ENCODE measurements around the gene RIMKLB. TPM values are rescaled to one million over a fixed set of nuclear protein-coding genes. Genes with fewer than 3 reads are reported as not detected.

The RIMKLB gene
- polyA plus RNA-seq, 1 of the 3 experiments (the other 2 are of a cell fraction), result 24.5 TPM

DNA sequence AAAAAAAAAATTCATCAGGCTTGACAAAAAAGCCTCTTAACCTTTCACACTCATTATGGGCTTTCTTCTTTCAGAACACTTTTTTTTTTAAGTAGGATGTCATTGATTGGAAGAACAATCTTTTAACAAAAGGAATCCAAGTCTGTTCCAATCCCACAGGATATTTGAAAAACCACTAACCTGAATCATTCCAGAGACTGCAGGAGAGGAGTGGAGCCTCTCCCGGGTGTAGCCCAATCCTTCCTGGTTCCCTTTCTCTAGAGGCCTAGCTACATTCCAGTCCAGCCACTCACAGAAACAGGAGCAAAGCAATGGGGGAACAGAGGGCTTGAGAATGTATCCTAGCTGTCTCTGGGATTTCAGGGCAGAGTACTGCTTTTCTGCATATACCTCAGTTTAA is 39.4 kb upstream of the RIMKLB start:
- H3K4me3 ChIP-seq (ENCODE audit: low read depth in 2 of 2, low read length in 1 of 2), result no peak overlapping the region
- no peaks in the 10 kb centered on the region for H3K9me3 ChIP-seq
- CTCF ChIA-PET, result interaction anchor here (0.6 to 2.7 kb wide), 9 partner anchors 9 to 852 kb away, joined by 3 to 22 read pairs (median 5); no protein-coding TSS in a partner anchor
- WGBS (ENCODE audit: low lambda C conversion rate), result 5% methylated on average over 1 of the region's 1 CpG
- no peaks in the 10 kb centered on the region for H3K4me1 ChIP-seq (ENCODE audit: control insufficient read depth in 1 of 2, insufficient read depth in 2 of 2, low read depth in 1 of 2, low read length in 1 of 2)
- H2AFZ ChIP-seq (ENCODE audit: low read depth), result peak overlapping the region; percentile 48; the same call in 1 of the 2 replicates
- H3K36me3 ChIP-seq (replicated peaks in 1 of 2; ENCODE audit: control insufficient read depth in 1 of 2, insufficient read depth in 2 of 2, low read length in 1 of 2), result no peaks in the 10 kb centered on the region
- no peak for DNase-seq
- H3K9ac ChIP-seq, result no peak overlapping the region
- H4K20me1 ChIP-seq (ENCODE audit: insufficient read depth), result no peaks in the 10 kb centered on the region
- no peaks in the 10 kb centered on the region; the same call in 1 of the 2 replicates for H3K27me3 ChIP-seq (ENCODE audit: insufficient read depth)
- H3K27ac ChIP-seq (ENCODE audit: low read depth in 2 of 2, low read length in 1 of 2), result no peak overlapping the region
- H3K79me2 ChIP-seq (ENCODE audit: insufficient read depth), result no peaks in the 10 kb centered on the region
- H3K9me2 ChIP-seq, result no peaks in the 10 kb centered on the region
- TF ChIP-seq RFX5 (IDR thresholded peaks at IDR 0.05; ENCODE audit: low read length), result no peak
- TF ChIP-seq RXRA (IDR thresholded peaks at IDR 0.05; ENCODE audit: borderline replicate concordance, low read depth), result no peak
- 0 out of 2 replicates have a peak, but pooled peaks have one; percentile 11 for TF ChIP-seq ELF1 (IDR thresholded peaks at IDR 0.05)
- no peaks in the 10 kb centered on the region for H3F3A ChIP-seq (replicated peaks; ENCODE audit: insufficient read depth)
- POLR2A ChIA-PET, result no interaction called here
- no peak overlapping the region for H3K4me2 ChIP-seq

DNA sequence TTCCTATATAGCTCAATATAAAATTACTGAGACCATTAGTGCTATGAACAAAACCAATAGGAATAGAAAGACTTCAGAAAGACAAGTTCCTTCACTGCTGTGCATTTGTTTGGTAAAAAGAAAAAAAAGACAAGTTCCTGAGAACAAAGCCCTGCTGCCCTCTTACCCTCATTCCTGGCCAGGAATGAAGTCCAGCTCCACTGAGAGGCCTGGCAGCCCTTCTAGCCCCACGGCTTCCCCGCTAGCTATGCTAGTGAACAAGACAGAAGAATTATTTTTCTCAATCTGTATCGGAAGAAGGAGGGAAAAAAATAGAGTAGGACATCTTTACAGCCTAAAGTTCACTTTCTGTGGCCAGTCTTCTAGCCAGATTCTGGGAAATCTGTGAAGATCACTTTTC is 36.8 kb upstream of the RIMKLB start:
- no peaks in the 10 kb centered on the region for H3K4me1 ChIP-seq (ENCODE audit: control insufficient read depth in 1 of 2, insufficient read depth in 2 of 2, low read depth in 1 of 2, low read length in 1 of 2)
- no peak overlapping the region for H2AFZ ChIP-seq (ENCODE audit: low read depth)
- ChIA-PET CTCF (interaction anchor here (1.2 to 2.0 kb wide), 7 partner anchors 13 to 388 kb away, joined by 3 to 10 read pairs (median 5); no protein-coding TSS in a partner anchor), POLR2A (no interaction called here)
- no peaks in the 10 kb centered on the region for H3K79me2 ChIP-seq (ENCODE audit: insufficient read depth)
- H3K9me2 ChIP-seq, result no peaks in the 10 kb centered on the region
- no peak overlapping the region for H3K4me3 ChIP-seq (ENCODE audit: low read depth in 2 of 2, low read length in 1 of 2)
- H3K27ac ChIP-seq (ENCODE audit: low read depth in 2 of 2, low read length in 1 of 2), result no peak overlapping the region
- H3F3A ChIP-seq (replicated peaks; ENCODE audit: insufficient read depth), result no peaks in the 10 kb centered on the region
- no peak overlapping the region for H3K4me2 ChIP-seq
- H3K9ac ChIP-seq, result no peak overlapping the region
- H3K36me3 ChIP-seq (replicated peaks in 1 of 2; ENCODE audit: control insufficient read depth in 1 of 2, insufficient read depth in 2 of 2, low read length in 1 of 2), result no peaks in the 10 kb centered on the region
- H3K27me3 ChIP-seq (ENCODE audit: insufficient read depth), result no peaks in the 10 kb centered on the region; the same call in 1 of the 2 replicates
- 54% methylated on average over 3 of the region's 3 CpGs for WGBS (ENCODE audit: low lambda C conversion rate)
- no peak for TF ChIP-seq GATA2 (CRISPR knock-in tag; IDR thresholded peaks at IDR 0.05)
- no peak for TF ChIP-seq RCOR1 (IDR thresholded peaks at IDR 0.05; ENCODE audit: low read length)
- no peak for DNase-seq
- H4K20me1 ChIP-seq (ENCODE audit: insufficient read depth), result no peaks in the 10 kb centered on the region
- no peaks in the 10 kb centered on the region for H3K9me3 ChIP-seq

DNA sequence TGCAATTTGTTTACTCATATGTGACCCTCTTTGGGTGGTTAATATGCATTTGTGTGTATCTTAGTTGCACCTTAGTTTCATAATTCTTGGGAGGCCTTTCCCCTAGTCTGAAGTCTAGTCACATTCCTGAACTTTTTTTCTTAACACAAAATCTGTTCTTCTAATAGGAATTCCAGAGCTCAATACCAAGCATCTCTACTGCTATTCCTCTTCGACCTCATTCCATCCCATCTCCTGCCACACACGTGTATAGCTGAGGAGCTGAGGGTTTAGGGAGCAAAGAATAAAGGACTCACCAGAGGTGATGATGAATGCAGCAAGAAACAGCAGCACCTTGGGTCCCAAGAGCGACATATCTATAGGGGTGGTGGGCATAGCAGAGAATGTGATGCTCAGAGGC is 36.0 kb upstream of the RIMKLB start:
- Histone ChIP-seq H3K27ac (ENCODE audit: low read depth in 2 of 2, low read length in 1 of 2) (no peak overlapping the region), H3K9me2 (no peaks in the 10 kb centered on the region), H2AFZ (ENCODE audit: low read depth) (no peak overlapping the region), H3K9ac (no peak overlapping the region), H4K20me1 (ENCODE audit: insufficient read depth) (no peaks in the 10 kb centered on the region), H3F3A (replicated peaks; ENCODE audit: insufficient read depth) (no peaks in the 10 kb centered on the region), H3K4me2 (no peak overlapping the region), H3K79me2 (ENCODE audit: insufficient read depth) (no peaks in the 10 kb centered on the region), H3K9me3 (no peaks in the 10 kb centered on the region), H3K36me3 (replicated peaks in 1 of 2; ENCODE audit: control insufficient read depth in 1 of 2, insufficient read depth in 2 of 2, low read length in 1 of 2) (no peaks in the 10 kb centered on the region), H3K4me3 (ENCODE audit: low read depth in 2 of 2, low read length in 1 of 2) (no peak overlapping the region), H3K4me1 (ENCODE audit: control insufficient read depth in 1 of 2, insufficient read depth in 2 of 2, low read depth in 1 of 2, low read length in 1 of 2) (no peaks in the 10 kb centered on the region), H3K27me3 (ENCODE audit: insufficient read depth) (no peaks in the 10 kb centered on the region; the same call in 1 of the 2 replicates)
- POLR2A ChIA-PET, result no interaction called here
- TF ChIP-seq, protein P1, sequence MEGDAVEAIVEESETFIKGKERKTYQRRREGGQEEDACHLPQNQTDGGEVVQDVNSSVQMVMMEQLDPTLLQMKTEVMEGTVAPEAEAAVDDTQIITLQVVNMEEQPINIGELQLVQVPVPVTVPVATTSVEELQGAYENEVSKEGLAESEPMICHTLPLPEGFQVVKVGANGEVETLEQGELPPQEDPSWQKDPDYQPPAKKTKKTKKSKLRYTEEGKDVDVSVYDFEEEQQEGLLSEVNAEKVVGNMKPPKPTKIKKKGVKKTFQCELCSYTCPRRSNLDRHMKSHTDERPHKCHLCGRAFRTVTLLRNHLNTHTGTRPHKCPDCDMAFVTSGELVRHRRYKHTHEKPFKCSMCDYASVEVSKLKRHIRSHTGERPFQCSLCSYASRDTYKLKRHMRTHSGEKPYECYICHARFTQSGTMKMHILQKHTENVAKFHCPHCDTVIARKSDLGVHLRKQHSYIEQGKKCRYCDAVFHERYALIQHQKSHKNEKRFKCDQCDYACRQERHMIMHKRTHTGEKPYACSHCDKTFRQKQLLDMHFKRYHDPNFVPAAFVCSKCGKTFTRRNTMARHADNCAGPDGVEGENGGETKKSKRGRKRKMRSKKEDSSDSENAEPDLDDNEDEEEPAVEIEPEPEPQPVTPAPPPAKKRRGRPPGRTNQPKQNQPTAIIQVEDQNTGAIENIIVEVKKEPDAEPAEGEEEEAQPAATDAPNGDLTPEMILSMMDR (IDR thresholded peaks at IDR 0.05), result no peak
- no peak for TF ChIP-seq RCOR1 (IDR thresholded peaks at IDR 0.05; ENCODE audit: low read length)
- no peak for TF ChIP-seq FOXM1 (IDR thresholded peaks at IDR 0.05; ENCODE audit: low read depth)
- TF ChIP-seq, protein P2, sequence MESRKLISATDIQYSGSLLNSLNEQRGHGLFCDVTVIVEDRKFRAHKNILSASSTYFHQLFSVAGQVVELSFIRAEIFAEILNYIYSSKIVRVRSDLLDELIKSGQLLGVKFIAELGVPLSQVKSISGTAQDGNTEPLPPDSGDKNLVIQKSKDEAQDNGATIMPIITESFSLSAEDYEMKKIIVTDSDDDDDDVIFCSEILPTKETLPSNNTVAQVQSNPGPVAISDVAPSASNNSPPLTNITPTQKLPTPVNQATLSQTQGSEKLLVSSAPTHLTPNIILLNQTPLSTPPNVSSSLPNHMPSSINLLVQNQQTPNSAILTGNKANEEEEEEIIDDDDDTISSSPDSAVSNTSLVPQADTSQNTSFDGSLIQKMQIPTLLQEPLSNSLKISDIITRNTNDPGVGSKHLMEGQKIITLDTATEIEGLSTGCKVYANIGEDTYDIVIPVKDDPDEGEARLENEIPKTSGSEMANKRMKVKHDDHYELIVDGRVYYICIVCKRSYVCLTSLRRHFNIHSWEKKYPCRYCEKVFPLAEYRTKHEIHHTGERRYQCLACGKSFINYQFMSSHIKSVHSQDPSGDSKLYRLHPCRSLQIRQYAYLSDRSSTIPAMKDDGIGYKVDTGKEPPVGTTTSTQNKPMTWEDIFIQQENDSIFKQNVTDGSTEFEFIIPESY (IDR thresholded peaks at IDR 0.05; ENCODE audit: borderline replicate concordance, low read depth), result no peak
- no peak for TF ChIP-seq FOXJ3 (CRISPR knock-in tag; IDR thresholded peaks at IDR 0.05)
- TF ChIP-seq, protein P3, sequence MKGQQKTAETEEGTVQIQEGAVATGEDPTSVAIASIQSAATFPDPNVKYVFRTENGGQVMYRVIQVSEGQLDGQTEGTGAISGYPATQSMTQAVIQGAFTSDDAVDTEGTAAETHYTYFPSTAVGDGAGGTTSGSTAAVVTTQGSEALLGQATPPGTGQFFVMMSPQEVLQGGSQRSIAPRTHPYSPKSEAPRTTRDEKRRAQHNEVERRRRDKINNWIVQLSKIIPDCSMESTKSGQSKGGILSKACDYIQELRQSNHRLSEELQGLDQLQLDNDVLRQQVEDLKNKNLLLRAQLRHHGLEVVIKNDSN (IDR thresholded peaks at IDR 0.05; ENCODE audit: borderline replicate concordance, low read depth), result no peak
- TF ChIP-seq TAF1 (IDR thresholded peaks at IDR 0.05; ENCODE audit: borderline replicate concordance, low read depth, low read length), result no peak
- TF ChIP-seq POLR2AphosphoS5 (IDR thresholded peaks at IDR 0.05; ENCODE audit: low read depth, low read length), result no peak
- TF ChIP-seq SIN3A (IDR thresholded peaks at IDR 0.05; ENCODE audit: borderline replicate concordance, low read depth, low read length), result no peak
- no peak for TF ChIP-seq GATA2 (CRISPR knock-in tag; IDR thresholded peaks at IDR 0.05)
- TF ChIP-seq NFIC (IDR thresholded peaks at IDR 0.05; ENCODE audit: borderline replicate concordance), result no peak
- TF ChIP-seq EP300 (IDR thresholded peaks at IDR 0.05; ENCODE audit: borderline replicate concordance in 1 of 2, low read depth in 1 of 2, low read length in 1 of 2), result no peak
- no peak for TF ChIP-seq GABPA (IDR thresholded peaks at IDR 0.05; ENCODE audit: low read depth)
- CTCF ChIA-PET, result interaction anchor here (1.2 to 2.0 kb wide), 6 partner anchors 14 to 388 kb away, joined by 3 to 10 read pairs (median 4); no protein-coding TSS in a partner anchor
- DNase-seq, result no peak
- 24% methylated on average over 3 of the region's 3 CpGs for WGBS (ENCODE audit: low lambda C conversion rate)
